Loucy (cell line): ENCODE measurements around the gene MCF2L.

ENCODE experiments used
- H2AFZ ChIP-seq: fragments of 200-600 bp; sonication (generic); 2 replicates; pipeline ENCODE4 v1.6.0; 2016; ENCODE audit warnings: antibody characterized with exemption, mild to moderate bottlenecking, low read length, moderate library complexity
- H3F3A ChIP-seq: fragments of 200-600 bp; 2 replicates; pipeline ENCODE4 v1.6.0; 2016; ENCODE audit warnings: antibody characterized with exemption, low read depth, mild to moderate bottlenecking
- H3K27me3 ChIP-seq: fragments of 200-600 bp; sonication (generic); 2 replicates; pipeline ENCODE4 v1.6.1; 2014; ENCODE audit warnings: low read length, mild to moderate bottlenecking; ENCODE audit not compliant: insufficient read depth, poor library complexity, severe bottlenecking
- H3K36me3 ChIP-seq: fragments of 200-600 bp; sonication (generic); 2 replicates; pipeline ENCODE4 v1.6.1; 2016; ENCODE audit warnings: low read length; ENCODE audit not compliant: insufficient read depth
- H3K4me1 ChIP-seq: fragments of 200-600 bp; sonication (generic); 2 replicates; pipeline ENCODE4 v1.5.1; 2014; ENCODE audit warnings: low read length, mild to moderate bottlenecking; ENCODE audit not compliant: insufficient read depth, poor library complexity, severe bottlenecking
- H3K4me2 ChIP-seq: fragments of 200-600 bp; sonication (generic); 2 replicates; pipeline ENCODE4 v1.6.0; 2014; ENCODE audit warnings: antibody characterized with exemption, low read length, low read depth, mild to moderate bottlenecking; ENCODE audit not compliant: poor library complexity, severe bottlenecking
- H3K4me3 ChIP-seq: fragments of 200-600 bp; sonication (generic); 2 replicates; pipeline ENCODE4 v1.5.1; 2014; ENCODE audit warnings: low read length, mild to moderate bottlenecking, mixed read lengths; ENCODE audit not compliant: poor library complexity, severe bottlenecking
- H3K79me2 ChIP-seq: fragments of 200-600 bp; sonication (generic); 2 replicates; pipeline ENCODE4 v1.6.1; 2014; ENCODE audit warnings: low read length; ENCODE audit not compliant: insufficient read depth
- H3K9ac ChIP-seq: fragments of 200-600 bp; sonication (generic); 2 replicates; pipeline ENCODE4 v1.6.0; 2014; ENCODE audit warnings: mild to moderate bottlenecking, low read depth, low read length, moderate library complexity; ENCODE audit not compliant: poor library complexity, severe bottlenecking
- H3K9me2 ChIP-seq: fragments of 200-600 bp; sonication (generic); replicated peaks from 2 replicates; pipeline ENCODE4 v1.6.1; 2016; ENCODE audit warnings: low read depth, low read length, mixed read lengths
- H3K9me3 ChIP-seq: fragments of 200-600 bp; sonication (generic); 2 replicates; pipeline ENCODE4 v1.6.1; 2014; ENCODE audit warnings: mild to moderate bottlenecking, antibody characterized with exemption, low read length, low read depth; ENCODE audit not compliant: insufficient read depth
- H4K20me1 ChIP-seq: fragments of 200-600 bp; sonication (generic); 2 replicates; pipeline ENCODE4 v1.6.0; 2014; ENCODE audit warnings: antibody characterized with exemption, low read length, mild to moderate bottlenecking; ENCODE audit not compliant: insufficient read depth, poor library complexity, severe bottlenecking
- CTCF ChIP-seq: fragments of 200-600 bp; sonication (generic); conservative IDR thresholded peaks from 2 replicates; pipeline ENCODE4 v1.5.1; 2014; ENCODE audit warnings: mild to moderate bottlenecking, antibody characterized with exemption, low read length
- EZH2phosphoT487 ChIP-seq: fragments of 200-600 bp; IDR thresholded peaks from 2 replicates; pipeline ENCODE4 v1.6.1; 2018; ENCODE audit warnings: antibody characterized with exemption, mild to moderate bottlenecking, moderate library complexity, borderline replicate concordance

The MCF2L gene

GRCh38 chr13:113119166-113119821, 150.3 kb downstream of the MCF2L start:
- Histone ChIP-seq H3K36me3 (no peaks in the 10 kb centered on the region), H4K20me1 (no peaks in the 10 kb centered on the region), H3K4me1 (no peaks in the 10 kb centered on the region), H3K79me2 (no peaks in the 10 kb centered on the region), H3K9ac (no peak overlapping the region), H3K27me3 (no peaks in the 10 kb centered on the region), H3K9me3 (no peaks in the 10 kb centered on the region), H3F3A (no peaks in the 10 kb centered on the region), H3K4me3 (no peak overlapping the region), H3K4me2 (no peak overlapping the region), H2AFZ (no peak overlapping the region), H3K9me2 (no peaks in the 10 kb centered on the region)
- TF ChIP-seq CTCF (no peak), EZH2phosphoT487 (no peak)

- H4K20me1 ChIP-seq = no peaks in the 10 kb centered on the region
- H3K79me2 ChIP-seq = no peaks in the 10 kb centered on the region
- H3K9ac ChIP-seq = no peak overlapping the region
- H2AFZ ChIP-seq = no peak overlapping the region
- no peaks in the 10 kb centered on the region for H3K36me3 ChIP-seq
- no peaks in the 10 kb centered on the region for H3K4me1 ChIP-seq
- H3K9me3 ChIP-seq = no peaks in the 10 kb centered on the region
- no peaks in the 10 kb centered on the region for H3K27me3 ChIP-seq
- TF ChIP-seq CTCF (no peak), EZH2phosphoT487 (no peak)
- H3K4me2 ChIP-seq = no peak overlapping the region
- no peaks in the 10 kb centered on the region for H3K9me2 ChIP-seq
- no peaks in the 10 kb centered on the region for H3F3A ChIP-seq
- H3K4me3 ChIP-seq = no peak overlapping the region
Measured at GRCh38 chr13:113119822-113120189, 150.8 kb downstream of the MCF2L start.

- H3K9me2 ChIP-seq = no peaks in the 10 kb centered on the region
- no peak for TF ChIP-seq CTCF
- TF ChIP-seq EZH2phosphoT487 = no peak
- no peak overlapping the region for H3K4me3 ChIP-seq
- H3K36me3 ChIP-seq = no peaks in the 10 kb centered on the region
- H3K27me3 ChIP-seq = no peaks in the 10 kb centered on the region
- H2AFZ ChIP-seq = no peak overlapping the region
- no peaks in the 10 kb centered on the region for H4K20me1 ChIP-seq
- no peak overlapping the region for H3K4me2 ChIP-seq
- no peaks in the 10 kb centered on the region for H3K9me3 ChIP-seq
- no peaks in the 10 kb centered on the region for H3F3A ChIP-seq
- no peaks in the 10 kb centered on the region for H3K79me2 ChIP-seq
- H3K4me1 ChIP-seq = no peaks in the 10 kb centered on the region
- no peak overlapping the region for H3K9ac ChIP-seq
Measured at GRCh38 chr13:113120300-113121182, 151.5 kb downstream of the MCF2L start.
